IPS-20b (cell line): ENCODE data around the gene MGMT.

Source experiments
- H3K27ac ChIP-seq: one replicate; pipeline ENCODE4 v1.5.1; 2013; ENCODE audit warnings: low read length
- H3K27me3 ChIP-seq: 2 replicates; pipeline ENCODE4 v1.6.1; 2013; ENCODE audit warnings: mild to moderate bottlenecking, low read length, inconsistent platforms; ENCODE audit not compliant: insufficient read depth
- H3K36me3 ChIP-seq: 2 replicates; pipeline ENCODE4 v1.6.1; 2013; ENCODE audit warnings: low read depth, mild to moderate bottlenecking, inconsistent platforms, low read length, moderate library complexity; ENCODE audit not compliant: insufficient read depth
- H3K4me1 ChIP-seq: 2 replicates; pipeline ENCODE4 v1.6.1; 2013; ENCODE audit warnings: mild to moderate bottlenecking, control low read depth, inconsistent platforms, low read length, moderate library complexity; ENCODE audit not compliant: insufficient read depth
- H3K4me3 ChIP-seq: 2 replicates; pipeline ENCODE4 v1.5.1; 2013; ENCODE audit warnings: mild to moderate bottlenecking, low read length, inconsistent platforms
- H3K9ac ChIP-seq: 2 replicates; pipeline ENCODE4 v1.6.1; 2013; ENCODE audit warnings: low read depth, mild to moderate bottlenecking, inconsistent platforms, low read length, moderate library complexity
- H3K9me3 ChIP-seq: 2 replicates; pipeline ENCODE4 v1.6.1; 2013; ENCODE audit warnings: mild to moderate bottlenecking, low read depth, low read length, inconsistent platforms; ENCODE audit not compliant: insufficient read depth

Gene MGMT

GRCh38 chr10:129580010-129580409 lies 113.0 kb downstream of the MGMT start:
- no peaks in the 10 kb centered on the region for H3K27me3 ChIP-seq
- no peaks in the 10 kb centered on the region for H3K36me3 ChIP-seq
- no peak overlapping the region for H3K27ac ChIP-seq
- no peak overlapping the region for H3K4me3 ChIP-seq
- H3K9ac ChIP-seq, result no peak overlapping the region
- no peaks in the 10 kb centered on the region; the same call in 1 of the 2 replicates for H3K4me1 ChIP-seq
- peaks cover 5% of the 10 kb centered on the region; the same call in 1 of the 2 replicates for H3K9me3 ChIP-seq

GRCh38 chr10:129580901-129581300 lies 113.9 kb downstream of the MGMT start:
- peaks cover 7% of the 10 kb centered on the region; the same call in 1 of the 2 replicates for H3K9me3 ChIP-seq
- H3K4me1 ChIP-seq, result no peaks in the 10 kb centered on the region; the same call in 1 of the 2 replicates
- no peaks in the 10 kb centered on the region for H3K27me3 ChIP-seq
- H3K9ac ChIP-seq, result no peak overlapping the region
- H3K36me3 ChIP-seq, result no peaks in the 10 kb centered on the region
- no peak overlapping the region for H3K27ac ChIP-seq
- no peak overlapping the region for H3K4me3 ChIP-seq

- Histone ChIP-seq H3K9me3 (peaks cover 16% of the 10 kb centered on the region; the same call in 1 of the 2 replicates), H3K4me1 (no peaks in the 10 kb centered on the region; the same call in 1 of the 2 replicates), H3K36me3 (no peaks in the 10 kb centered on the region), H3K9ac (no peak overlapping the region), H3K27me3 (no peaks in the 10 kb centered on the region), H3K27ac (no peak overlapping the region), H3K4me3 (no peak overlapping the region)
These were observed 114.9 kb downstream of the MGMT start for GRCh38 chr10:129581827-129582411.

GRCh38 chr10:129583831-129584230 lies 116.8 kb downstream of the MGMT start:
- no peaks in the 10 kb centered on the region; the same call in 1 of the 2 replicates for H3K4me1 ChIP-seq
- no peak overlapping the region for H3K4me3 ChIP-seq
- no peak overlapping the region for H3K27ac ChIP-seq
- peaks cover 34% of the 10 kb centered on the region for H3K9me3 ChIP-seq
- no peaks in the 10 kb centered on the region for H3K27me3 ChIP-seq
- no peaks in the 10 kb centered on the region for H3K36me3 ChIP-seq
- H3K9ac ChIP-seq, result no peak overlapping the region

GRCh38 chr10:129586898-129587443 lies 119.9 kb downstream of the MGMT start:
- Histone ChIP-seq H3K27me3 (no peaks in the 10 kb centered on the region), H3K9ac (no peak overlapping the region), H3K4me1 (no peaks in the 10 kb centered on the region), H3K4me3 (no peak overlapping the region), H3K9me3 (peaks cover 34% of the 10 kb centered on the region), H3K27ac (no peak overlapping the region), H3K36me3 (no peaks in the 10 kb centered on the region)

GRCh38 chr10:129589546-129589945 lies 122.5 kb downstream of the MGMT start:
- H3K27ac ChIP-seq, result no peak overlapping the region
- peaks cover 34% of the 10 kb centered on the region for H3K9me3 ChIP-seq
- H3K36me3 ChIP-seq, result no peaks in the 10 kb centered on the region
- H3K4me1 ChIP-seq, result peaks cover 2% of the 10 kb centered on the region; the same call in 1 of the 2 replicates
- no peaks in the 10 kb centered on the region for H3K27me3 ChIP-seq
- no peak overlapping the region for H3K4me3 ChIP-seq
- H3K9ac ChIP-seq, result no peak overlapping the region

GRCh38 chr10:129593953-129594352 lies 126.9 kb downstream of the MGMT start:
- no peaks in the 10 kb centered on the region for H3K36me3 ChIP-seq
- H3K9ac ChIP-seq, result no peak overlapping the region
- H3K27ac ChIP-seq, result no peak overlapping the region
- no peak overlapping the region for H3K4me3 ChIP-seq
- H3K4me1 ChIP-seq, result peaks cover 2% of the 10 kb centered on the region; the same call in 1 of the 2 replicates
- H3K27me3 ChIP-seq, result no peaks in the 10 kb centered on the region
- H3K9me3 ChIP-seq, result no peaks in the 10 kb centered on the region

GRCh38 chr10:129594811-129595210 lies 127.8 kb downstream of the MGMT start:
- Histone ChIP-seq H3K36me3 (no peaks in the 10 kb centered on the region), H3K4me3 (no peak overlapping the region), H3K9ac (no peak overlapping the region), H3K9me3 (no peaks in the 10 kb centered on the region), H3K4me1 (peaks cover 2% of the 10 kb centered on the region; the same call in 1 of the 2 replicates), H3K27me3 (no peaks in the 10 kb centered on the region), H3K27ac (no peak overlapping the region)

GRCh38 chr10:129598413-129598812 lies 131.4 kb downstream of the MGMT start:
- Histone ChIP-seq H3K27me3 (no peaks in the 10 kb centered on the region), H3K4me1 (peaks cover 2% of the 10 kb centered on the region), H3K36me3 (no peaks in the 10 kb centered on the region), H3K27ac (no peak overlapping the region), H3K9me3 (no peaks in the 10 kb centered on the region), H3K4me3 (no peak overlapping the region), H3K9ac (no peak overlapping the region)

- no peak overlapping the region for H3K9ac ChIP-seq
- no peak overlapping the region for H3K4me3 ChIP-seq
- H3K27ac ChIP-seq, result no peak overlapping the region
- H3K9me3 ChIP-seq, result no peaks in the 10 kb centered on the region
- no peaks in the 10 kb centered on the region for H3K27me3 ChIP-seq
- H3K36me3 ChIP-seq, result no peaks in the 10 kb centered on the region
- no peaks in the 10 kb centered on the region; the same call in none of the 2 replicates for H3K4me1 ChIP-seq
These were observed 132.1 kb downstream of the MGMT start for GRCh38 chr10:129599160-129599559.

- H3K9ac ChIP-seq, result no peak overlapping the region
- no peaks in the 10 kb centered on the region for H3K27me3 ChIP-seq
- H3K9me3 ChIP-seq, result no peaks in the 10 kb centered on the region
- H3K36me3 ChIP-seq, result no peaks in the 10 kb centered on the region
- no peak overlapping the region for H3K27ac ChIP-seq
- no peaks in the 10 kb centered on the region; the same call in 1 of the 2 replicates for H3K4me1 ChIP-seq
- no peak overlapping the region for H3K4me3 ChIP-seq
These were observed 134.7 kb downstream of the MGMT start for GRCh38 chr10:129601737-129602136.

- H3K9me3 ChIP-seq, result no peaks in the 10 kb centered on the region
- H3K27me3 ChIP-seq, result no peaks in the 10 kb centered on the region
- no peaks in the 10 kb centered on the region; the same call in 1 of the 2 replicates for H3K4me1 ChIP-seq
- no peaks in the 10 kb centered on the region for H3K36me3 ChIP-seq
- no peak overlapping the region for H3K4me3 ChIP-seq
- H3K27ac ChIP-seq, result no peak overlapping the region
- H3K9ac ChIP-seq, result no peak overlapping the region
These were observed 136.0 kb downstream of the MGMT start for GRCh38 chr10:129602938-129603535.
